Activated CD4-positive, alpha-beta T cell treated with anti-CD3 and anti-CD28 coated beads, Interleukin-2, amount 10 ng/mL, durations not matched to agents 7 days and 5 days (primary cell): Measurements from ENCODE around the gene TRMT44. TPM values are rescaled to one million over a fixed set of nuclear protein-coding genes. Genes with fewer than 3 reads are reported as not detected.
"Not testable (repeated sequence)": the region's sequence is repeated elsewhere in the genome, so short reads cannot be mapped to it uniquely, and the experiment has no call there.

ENCODE experiments used
- CTCF ChIA-PET: fragments of 350-600 bp; sonication (Branson Sonifier 250); formaldehyde crosslinking; loops from one replicate; lab custom pipeline; 2021; ENCODE audit warnings: antibody characterized with exemption; lab: Charles Lee
- POLR2A ChIA-PET: fragments of 350-600 bp; sonication (Branson Sonifier 250); formaldehyde crosslinking; loops from one replicate; lab custom pipeline; 2021; ENCODE audit warnings: antibody characterized with exemption; lab: Charles Lee
- DNase-seq: peaks from one replicate; pipeline ENCODE4 v3.0.0-alpha.2; 2020
- H3K27ac Mint-ChIP-seq: one replicate; pipeline ENCODE4 v1.8.0; 2021; ENCODE audit warnings: mild to moderate bottlenecking, moderate library complexity, mixed read lengths
- H3K27me3 Mint-ChIP-seq: one replicate; pipeline ENCODE4 v1.8.0; 2021; ENCODE audit warnings: mixed read lengths
- H3K36me3 Mint-ChIP-seq: one replicate; pipeline ENCODE4 v1.8.0; 2021; ENCODE audit warnings: low read depth, mixed read lengths
- H3K4me1 Mint-ChIP-seq: one replicate; pipeline ENCODE4 v1.8.0; 2021; ENCODE audit warnings: mixed read lengths
- H3K4me3 Mint-ChIP-seq: one replicate; pipeline ENCODE4 v1.8.0; 2021; ENCODE audit warnings: mild to moderate bottlenecking, moderate library complexity, mixed read lengths
- H3K9me3 Mint-ChIP-seq: one replicate; pipeline ENCODE4 v1.8.0; 2021; ENCODE audit warnings: mixed read lengths
- total RNA-seq, 2 experiments: library from RNA; stranded (reverse); gene quantifications; one replicate each; pipeline ENCODE4 v1.2.3, GENCODE V29; 2021

TRMT44 gene
- total RNA-seq, 2 experiments from 2014 or later: 17.5 to 21.4 TPM

- Mint-ChIP-seq H3K4me1 (no peaks in the 10 kb centered on the region), H3K27ac (no peak overlapping the region), H3K4me3 (no peak overlapping the region), H3K27me3 (no peaks in the 10 kb centered on the region), H3K36me3 (no peaks in the 10 kb centered on the region), H3K9me3 (no peaks in the 10 kb centered on the region)
- ChIA-PET POLR2A (no interaction called here), CTCF (no interaction called here)
- no peak for DNase-seq
Observed at GRCh38 chr4:8477676-8478075, 37.1 kb downstream of the TRMT44 start.

GRCh38 chr4:8478371-8478770 lies 37.8 kb downstream of the TRMT44 start:
- CTCF ChIA-PET: no interaction called here
- POLR2A ChIA-PET: no interaction called here
- H3K27me3 Mint-ChIP-seq: no peaks in the 10 kb centered on the region
- H3K4me3 Mint-ChIP-seq: no peak overlapping the region
- H3K4me1 Mint-ChIP-seq: no peaks in the 10 kb centered on the region
- no peaks in the 10 kb centered on the region for H3K9me3 Mint-ChIP-seq
- H3K27ac Mint-ChIP-seq: no peak overlapping the region
- DNase-seq: no peak
- H3K36me3 Mint-ChIP-seq: no peaks in the 10 kb centered on the region

DNA sequence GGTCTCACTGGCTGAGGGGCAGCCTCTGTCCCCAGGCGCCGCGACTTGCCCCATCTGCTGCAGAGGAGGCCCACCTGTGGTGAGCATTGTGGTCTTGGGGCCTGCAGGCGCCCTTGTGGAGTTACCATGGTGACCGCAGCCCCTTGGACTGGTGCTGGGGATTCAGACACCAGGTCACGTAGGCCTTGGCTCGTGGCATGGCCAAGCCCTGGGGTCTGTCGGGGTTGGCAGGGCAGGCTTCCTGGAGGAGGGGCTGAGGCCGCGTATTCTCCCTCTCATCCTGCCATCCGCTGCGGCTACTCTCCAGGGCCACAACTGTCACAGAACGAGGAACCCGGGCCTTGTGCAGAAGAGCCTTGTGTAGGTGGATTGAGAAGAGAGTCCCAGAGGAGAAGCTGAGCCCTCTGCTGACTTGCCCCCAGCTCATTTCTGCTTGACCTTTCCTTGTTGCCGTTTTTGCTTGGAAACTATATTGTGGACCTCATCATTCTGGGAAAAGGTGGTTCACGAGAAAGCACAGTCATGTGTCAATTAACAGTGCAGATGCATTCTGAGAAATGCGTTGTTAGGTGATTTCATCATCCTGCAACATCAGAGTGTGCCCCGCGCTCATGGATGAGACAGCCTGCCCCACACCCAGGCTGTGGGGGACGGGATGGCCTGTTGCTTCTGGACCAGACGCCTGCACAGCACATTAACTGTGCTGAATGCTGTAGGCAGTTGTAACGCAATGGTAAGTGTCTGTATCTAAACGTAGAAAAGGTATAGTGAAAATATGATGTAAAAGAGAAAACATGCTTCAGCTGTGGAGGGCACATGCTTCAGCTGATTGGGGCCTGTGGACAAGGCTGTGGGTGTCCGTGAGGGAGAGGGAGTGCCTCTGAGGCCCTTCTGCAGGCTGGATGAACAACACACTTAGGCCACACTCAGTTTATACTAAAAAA lies 38.5 kb downstream of the TRMT44 start:
- Mint-ChIP-seq H3K27me3 (no peaks in the 10 kb centered on the region), H3K4me3 (no peak overlapping the region), H3K27ac (no peak overlapping the region), H3K4me1 (no peaks in the 10 kb centered on the region), H3K36me3 (no peaks in the 10 kb centered on the region), H3K9me3 (no peaks in the 10 kb centered on the region)
- DNase-seq: no peak
- POLR2A ChIA-PET: no interaction called here
- CTCF ChIA-PET: interaction anchor here (0.6 kb wide), 1 partner anchor 1475 kb away, joined by 3 read pairs; no protein-coding TSS in a partner anchor

DNA sequence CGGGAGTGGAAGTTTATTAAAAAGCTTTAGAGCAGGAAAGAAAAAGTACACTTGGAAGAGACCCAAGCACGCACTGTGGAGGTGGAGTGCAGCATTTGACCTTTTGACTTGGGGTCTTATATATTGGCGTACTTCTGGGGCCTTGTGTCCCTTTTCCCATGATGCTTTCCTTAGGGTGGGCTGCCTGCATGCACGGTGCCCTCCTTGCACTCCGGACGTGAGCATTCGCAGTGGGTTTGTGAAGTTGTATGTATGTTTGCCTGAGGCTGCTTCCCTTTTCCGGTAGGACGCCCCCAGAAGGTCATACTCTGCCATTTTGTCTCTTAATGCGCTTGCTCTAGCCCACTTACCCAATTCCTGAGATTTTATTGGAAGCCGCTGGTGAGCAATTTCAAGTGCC lies 39.6 kb downstream of the TRMT44 start:
- H3K4me1 Mint-ChIP-seq: no peaks in the 10 kb centered on the region

DNA sequence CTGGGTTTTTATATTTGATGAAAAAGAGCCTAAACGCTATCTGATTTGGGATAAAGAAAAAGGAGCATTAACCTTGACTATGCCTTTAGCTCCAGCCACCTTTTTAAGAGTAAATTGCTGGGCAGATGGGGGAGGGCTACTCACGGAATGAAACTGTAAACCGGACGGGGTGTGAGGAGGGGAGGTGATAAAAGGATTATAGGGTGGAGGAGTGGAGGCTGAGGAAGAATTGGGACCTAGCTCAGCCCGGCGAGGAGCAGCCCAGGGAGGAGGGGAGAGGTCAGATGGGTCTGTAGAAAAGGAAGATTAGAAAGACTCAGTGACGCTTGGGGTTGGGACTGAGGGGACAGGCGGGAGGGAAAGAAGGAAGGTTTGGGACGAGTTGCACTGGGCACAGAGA lies 46.1 kb downstream of the TRMT44 start:
- H3K4me3 Mint-ChIP-seq, H3K27ac Mint-ChIP-seq, H3K9me3 Mint-ChIP-seq, H3K36me3 Mint-ChIP-seq, H3K27me3 Mint-ChIP-seq, DNase-seq, H3K4me1 Mint-ChIP-seq, CTCF ChIA-PET, POLR2A ChIA-PET: not testable (repeated sequence)

More for the DNA sequence above, 39.6 kb downstream of the TRMT44 start:
- CTCF ChIA-PET: interaction anchor here (0.6 kb wide), 1 partner anchor 1476 kb away, joined by 3 read pairs; no protein-coding TSS in a partner anchor
- H3K9me3 Mint-ChIP-seq: no peaks in the 10 kb centered on the region
- H3K27ac Mint-ChIP-seq: no peak overlapping the region
- no peak for DNase-seq
- POLR2A ChIA-PET: no interaction called here
- no peak overlapping the region for H3K4me3 Mint-ChIP-seq
- no peaks in the 10 kb centered on the region for H3K36me3 Mint-ChIP-seq
- H3K27me3 Mint-ChIP-seq: no peaks in the 10 kb centered on the region

DNA sequence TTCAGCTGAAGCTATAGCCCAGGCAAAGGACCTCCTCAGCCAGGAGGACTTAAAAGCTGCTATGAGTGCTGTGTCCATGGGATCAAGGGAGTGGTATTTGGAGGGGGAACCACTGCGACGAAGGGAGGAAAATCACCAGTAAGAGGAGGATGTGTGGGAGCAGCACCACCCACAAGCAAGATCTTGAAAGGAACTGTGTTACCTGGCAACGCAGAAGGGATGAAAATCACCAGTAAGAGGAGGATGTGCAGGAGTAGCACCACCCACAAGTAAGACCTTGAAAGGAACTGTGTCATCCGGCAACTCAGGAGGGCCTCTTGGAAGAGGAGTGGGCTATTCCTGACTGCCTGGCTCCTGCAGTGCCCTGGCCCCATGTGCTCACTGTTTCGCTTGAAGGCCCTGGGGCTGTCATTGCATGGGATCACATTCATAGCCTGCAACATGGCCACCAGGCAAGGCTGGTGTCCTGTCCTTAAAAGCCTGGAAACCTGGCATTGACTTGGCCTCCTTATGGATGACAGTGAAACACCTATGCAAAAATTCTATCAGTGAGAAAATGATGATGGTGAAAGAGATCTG lies 48.3 kb downstream of the TRMT44 start:
- H3K27me3 Mint-ChIP-seq: no peaks in the 10 kb centered on the region
- POLR2A ChIA-PET: no interaction called here
- H3K36me3 Mint-ChIP-seq: no peaks in the 10 kb centered on the region
- no peak for DNase-seq
- H3K27ac Mint-ChIP-seq: no peak overlapping the region
- CTCF ChIA-PET: no interaction called here
- H3K4me1 Mint-ChIP-seq: no peaks in the 10 kb centered on the region
- no peaks in the 10 kb centered on the region for H3K9me3 Mint-ChIP-seq
- no peak overlapping the region for H3K4me3 Mint-ChIP-seq

GRCh38 chr4:8491478-8491877 lies 50.9 kb downstream of the TRMT44 start:
- H3K36me3 Mint-ChIP-seq, H3K4me3 Mint-ChIP-seq, H3K27ac Mint-ChIP-seq, DNase-seq, H3K9me3 Mint-ChIP-seq, H3K27me3 Mint-ChIP-seq, POLR2A ChIA-PET, H3K4me1 Mint-ChIP-seq: not testable (repeated sequence)
- CTCF ChIA-PET: interaction anchor here (0.8 kb wide), 1 partner anchor 19 kb away, joined by 3 read pairs; no protein-coding TSS in a partner anchor

DNA sequence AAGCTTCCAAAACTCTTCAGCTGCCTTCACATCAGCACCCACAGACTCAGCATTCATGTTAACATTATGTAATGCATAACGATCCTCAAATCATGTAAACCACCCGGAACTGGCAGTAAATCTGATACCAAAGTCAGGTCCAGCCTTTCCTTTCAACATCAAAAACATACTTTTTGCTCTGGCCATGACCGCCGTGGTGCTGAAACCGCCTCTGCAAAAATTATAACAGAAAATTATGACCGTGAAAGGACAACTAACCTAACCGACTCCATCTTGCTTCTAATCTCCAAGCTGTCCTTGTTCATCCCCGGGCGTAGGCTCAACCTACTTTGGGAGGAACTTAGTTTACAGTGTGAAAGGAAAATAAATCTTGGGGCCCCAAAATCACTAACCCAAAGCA lies 51.6 kb downstream of the TRMT44 start:
- no peak for DNase-seq
- Mint-ChIP-seq H3K4me1 (no peaks in the 10 kb centered on the region), H3K27ac (no peak overlapping the region), H3K9me3 (no peaks in the 10 kb centered on the region), H3K36me3 (no peaks in the 10 kb centered on the region), H3K4me3 (no peak overlapping the region), H3K27me3 (no peaks in the 10 kb centered on the region)
- ChIA-PET POLR2A (no interaction called here), CTCF (no interaction called here)

DNA sequence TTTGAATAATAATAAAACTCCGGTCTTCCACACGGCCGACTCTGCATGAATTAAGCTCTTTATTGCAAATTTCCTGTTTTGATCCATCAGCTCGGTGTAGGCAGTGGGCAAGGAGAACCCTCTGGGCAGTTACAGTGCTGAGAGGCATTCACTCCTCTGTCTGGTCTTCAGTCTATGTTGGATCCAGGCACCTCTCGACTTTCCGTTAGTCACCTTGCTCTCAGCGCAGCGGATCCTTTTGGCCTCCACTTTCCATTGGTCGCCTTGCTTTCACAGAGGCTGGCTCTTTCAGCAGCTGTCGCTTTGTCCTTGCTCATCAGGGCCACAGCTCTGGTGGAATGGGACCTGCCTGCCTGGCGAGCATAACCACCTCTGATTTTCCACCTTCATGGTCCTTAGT lies 52.9 kb downstream of the TRMT44 start:
- POLR2A ChIA-PET: no interaction called here
- no peaks in the 10 kb centered on the region for H3K36me3 Mint-ChIP-seq
- H3K27ac Mint-ChIP-seq: no peak overlapping the region
- H3K4me1 Mint-ChIP-seq: no peaks in the 10 kb centered on the region
- DNase-seq: no peak
- H3K9me3 Mint-ChIP-seq: no peaks in the 10 kb centered on the region
- no peak overlapping the region for H3K4me3 Mint-ChIP-seq
- no peaks in the 10 kb centered on the region for H3K27me3 Mint-ChIP-seq
- CTCF ChIA-PET: interaction anchor here (1.0 to 1.4 kb wide), 2 partner anchors 12 to 25 kb away, joined by 3 to 4 read pairs; no protein-coding TSS in a partner anchor

DNA sequence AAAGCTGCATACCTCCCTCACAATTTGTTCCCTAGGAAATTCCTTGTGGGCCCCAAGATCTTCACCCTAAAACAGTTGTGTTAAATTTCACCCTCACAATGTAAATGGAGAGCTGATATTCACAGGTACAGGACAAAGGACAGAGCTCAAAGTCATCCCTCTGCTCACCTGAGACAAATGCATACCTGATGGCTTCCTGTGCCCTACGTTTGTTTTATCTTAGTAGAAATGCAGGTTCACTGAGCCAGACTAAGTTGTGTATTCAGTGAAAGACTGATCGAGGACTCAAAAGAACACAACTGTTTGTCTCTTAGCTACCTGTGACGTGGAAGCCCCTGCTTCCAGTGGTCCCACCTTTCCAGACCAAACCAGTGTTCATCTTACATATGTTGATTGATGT lies 53.6 kb downstream of the TRMT44 start:
- no peaks in the 10 kb centered on the region for H3K9me3 Mint-ChIP-seq
- no peaks in the 10 kb centered on the region for H3K36me3 Mint-ChIP-seq
- no peak overlapping the region for H3K27ac Mint-ChIP-seq
- ChIA-PET POLR2A (no interaction called here), CTCF (interaction anchor here (1.4 kb wide), 1 partner anchor 13 kb away, joined by 3 read pairs; no protein-coding TSS in a partner anchor)
- DNase-seq: no peak
- no peak overlapping the region for H3K4me3 Mint-ChIP-seq
- no peaks in the 10 kb centered on the region for H3K4me1 Mint-ChIP-seq
- no peaks in the 10 kb centered on the region for H3K27me3 Mint-ChIP-seq

DNA sequence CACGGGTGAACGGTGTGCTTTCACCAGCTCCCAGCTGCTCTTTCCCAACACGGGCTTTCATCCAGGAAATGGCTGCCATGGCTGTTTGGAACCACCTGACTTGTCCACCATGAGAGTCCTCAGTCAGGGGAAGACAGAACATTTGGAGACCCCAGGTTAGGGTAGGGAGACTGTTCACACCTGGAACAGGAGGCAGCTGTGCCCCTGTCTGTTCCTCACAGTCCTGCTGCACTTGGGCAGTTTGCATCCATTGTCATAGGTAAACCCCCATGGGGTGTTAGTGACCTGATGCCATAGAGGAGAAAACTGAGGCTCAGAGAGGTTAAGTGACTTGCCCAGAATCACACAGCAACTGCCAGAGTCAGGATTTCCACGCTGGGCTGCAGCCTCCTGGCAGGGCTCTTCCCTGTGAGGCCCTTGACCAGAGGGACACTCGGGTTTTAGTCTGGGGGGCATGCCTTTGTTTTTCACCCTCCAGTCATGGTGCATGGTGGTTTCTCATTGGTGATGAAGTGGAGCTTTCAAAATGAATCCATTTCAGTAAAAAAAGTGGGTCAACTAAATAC lies 54.5 kb downstream of the TRMT44 start:
- H3K27ac Mint-ChIP-seq: no peak overlapping the region
- no peaks in the 10 kb centered on the region for H3K9me3 Mint-ChIP-seq
- no peaks in the 10 kb centered on the region for H3K27me3 Mint-ChIP-seq
- no peak overlapping the region for H3K4me3 Mint-ChIP-seq
- DNase-seq: no peak
- H3K36me3 Mint-ChIP-seq: no peaks in the 10 kb centered on the region
- CTCF ChIA-PET: interaction anchor here (1.4 kb wide), 1 partner anchor 14 kb away, joined by 3 read pairs; no protein-coding TSS in a partner anchor
- H3K4me1 Mint-ChIP-seq: no peaks in the 10 kb centered on the region
- POLR2A ChIA-PET: no interaction called here

DNA sequence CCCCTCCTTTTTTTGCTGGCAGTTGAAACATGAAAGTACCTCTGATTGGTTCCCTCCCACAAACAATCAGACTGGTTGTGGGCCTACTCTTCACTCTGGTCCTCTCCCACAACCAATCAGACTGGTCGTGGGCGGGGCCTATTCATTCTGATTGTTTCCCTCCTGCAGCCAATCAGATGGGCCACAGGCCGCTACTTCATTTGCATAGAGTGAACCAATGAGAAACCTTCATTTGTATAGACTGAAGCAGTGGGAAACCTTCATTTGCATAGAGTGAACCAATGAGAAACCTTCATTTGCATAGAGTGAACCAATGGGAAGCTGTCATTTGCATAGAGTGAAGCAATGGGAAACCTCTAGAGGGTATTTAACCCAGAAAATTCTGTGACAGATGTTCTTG lies 55.2 kb downstream of the TRMT44 start:
- Mint-ChIP-seq H3K4me3 (no peak overlapping the region), H3K27me3 (no peaks in the 10 kb centered on the region), H3K36me3 (no peaks in the 10 kb centered on the region), H3K9me3 (no peaks in the 10 kb centered on the region), H3K27ac (no peak overlapping the region), H3K4me1 (no peaks in the 10 kb centered on the region)
- no peak for DNase-seq
- ChIA-PET CTCF (no interaction called here), POLR2A (no interaction called here)

DNA sequence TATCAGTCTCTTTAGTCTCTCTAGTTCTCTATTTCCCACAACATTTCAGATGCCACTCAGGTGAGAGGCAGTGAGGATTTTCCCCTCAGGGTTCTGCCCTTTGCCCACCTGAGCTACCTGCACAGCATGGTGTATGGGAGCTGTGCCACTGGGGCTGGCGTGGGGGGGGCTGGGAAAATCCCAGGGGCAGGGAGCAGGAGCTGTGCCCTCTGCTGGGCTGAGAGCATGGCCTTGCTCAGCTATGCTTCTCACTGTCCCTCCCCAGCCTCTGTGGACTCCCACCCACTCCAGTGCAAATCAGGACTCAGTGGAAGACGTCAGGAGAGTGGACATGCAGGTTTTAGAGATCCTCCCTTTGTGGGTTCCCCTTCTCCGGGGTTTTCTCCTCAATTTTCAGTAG lies 57.2 kb downstream of the TRMT44 start:
- no peaks in the 10 kb centered on the region for H3K4me1 Mint-ChIP-seq
- H3K4me3 Mint-ChIP-seq: no peak overlapping the region
- H3K27ac Mint-ChIP-seq: no peak overlapping the region
- POLR2A ChIA-PET: interaction anchor here (0.6 kb wide), 1 partner anchor 136 kb away, joined by 3 read pairs; no protein-coding TSS in a partner anchor
- CTCF ChIA-PET: no interaction called here
- H3K36me3 Mint-ChIP-seq: no peaks in the 10 kb centered on the region
- no peak for DNase-seq
- H3K9me3 Mint-ChIP-seq: no peaks in the 10 kb centered on the region
- no peaks in the 10 kb centered on the region for H3K27me3 Mint-ChIP-seq
